IMR-90 (cell line): Measurements from ENCODE around the gene CTDSP2. TPM values are rescaled to one million over a fixed set of nuclear protein-coding genes. Genes with fewer than 3 reads are reported as not detected.

Source experiments
- ATAC-seq: fragments of 200-7000 bp; cut with Tn5 transposase; 2 replicates; pipeline ENCODE4 v1.9.1; 2020; ENCODE audit warnings: low read depth, mild to moderate bottlenecking, moderate library complexity
- BruUV-seq: library from RNA; stranded (reverse); fragments of 400-500 nt; replicated peaks from 2 replicates; lab custom pipeline; 2021; lab: Mats Ljungman, UMichigan
- CTCF ChIA-PET: fragments of 300-600 bp; formaldehyde crosslinking; extraction: SDS; loops from one replicate; lab custom pipeline; 2021; ENCODE audit warnings: antibody characterized with exemption; lab: Yijun Ruan, JAX
- POLR2A ChIA-PET: fragments of 300-600 bp; sonication (Branson Sonifier 250); formaldehyde crosslinking; loops from one replicate; lab custom pipeline; 2022; ENCODE audit warnings: antibody characterized with exemption; ENCODE audit not compliant: unreplicated experiment; lab: Charles Lee
- DNase-seq: peaks from one replicate; pipeline ENCODE4 v3.0.0; 2013
- H2AFZ ChIP-seq: replicated peaks from 2 replicates; pipeline ENCODE3; 2013; ENCODE audit warnings: low read length, mild to moderate bottlenecking; ENCODE audit not compliant: poor library complexity
- H2AK5ac ChIP-seq: 2 replicates; pipeline ENCODE4 v1.6.1; 2013; ENCODE audit warnings: low read depth, low read length, inconsistent platforms
- H2AK9ac ChIP-seq: replicated peaks from 2 replicates; pipeline ENCODE3; 2013; ENCODE audit warnings: mild to moderate bottlenecking, low read depth, low read length, moderate library complexity; ENCODE audit not compliant: poor library complexity
- H2BK120ac ChIP-seq: 2 replicates; pipeline ENCODE4 v1.6.1; 2013; ENCODE audit warnings: low read depth, low read length, inconsistent platforms
- H2BK15ac ChIP-seq: 3 replicates; pipeline ENCODE4 v1.6.1; 2013; ENCODE audit warnings: low read depth, low read length, inconsistent platforms
- H2BK20ac ChIP-seq: 2 replicates; pipeline ENCODE4 v1.6.1; 2013; ENCODE audit warnings: low read depth, mild to moderate bottlenecking, inconsistent platforms, low read length, moderate library complexity
- H2BK5ac ChIP-seq: 2 replicates; pipeline ENCODE4 v1.6.1; 2013; ENCODE audit warnings: mild to moderate bottlenecking, low read depth, low read length, inconsistent platforms; ENCODE audit not compliant: poor library complexity, severe bottlenecking
- H3K14ac ChIP-seq: replicated peaks from 2 replicates; pipeline ENCODE4 v1.6.1; 2013; ENCODE audit warnings: low read depth, low read length, inconsistent platforms
- H3K18ac ChIP-seq: 2 replicates; pipeline ENCODE4 v1.6.1; 2013; ENCODE audit warnings: low read depth, low read length, control low read depth
- H3K23ac ChIP-seq: 2 replicates; pipeline ENCODE4 v1.6.1; 2013; ENCODE audit warnings: low read depth, low read length, inconsistent platforms
- H3K27ac ChIP-seq: 2 replicates; pipeline ENCODE4 v1.5.1; 2013; ENCODE audit warnings: mild to moderate bottlenecking, control low read depth, low read length; ENCODE audit not compliant: insufficient read depth
- H3K27me3 ChIP-seq: 2 replicates; pipeline ENCODE4 v1.6.1; 2013; ENCODE audit warnings: low read length; ENCODE audit not compliant: control insufficient read depth, insufficient read depth
- H3K36me3 ChIP-seq: 2 replicates; pipeline ENCODE4 v1.6.1; 2013; ENCODE audit warnings: low read length, mixed read lengths; ENCODE audit not compliant: control insufficient read depth, insufficient read depth
- H3K4ac ChIP-seq: 2 replicates; pipeline ENCODE4 v1.6.1; 2013; ENCODE audit warnings: low read depth, low read length, inconsistent platforms
- H3K4me1 ChIP-seq: 2 replicates; pipeline ENCODE4 v1.6.1; 2013; ENCODE audit warnings: low read length, mixed read lengths; ENCODE audit not compliant: control insufficient read depth, insufficient read depth
- H3K4me2 ChIP-seq: 2 replicates; pipeline ENCODE4 v1.6.1; 2013; ENCODE audit warnings: low read depth, mild to moderate bottlenecking, control low read depth, low read length, moderate library complexity
- H3K4me3 ChIP-seq: 2 replicates; pipeline ENCODE4 v1.5.1; 2013; ENCODE audit warnings: low read depth, mild to moderate bottlenecking, control low read depth, low read length, moderate library complexity; ENCODE audit not compliant: insufficient read depth
- H3K56ac ChIP-seq: 2 replicates; pipeline ENCODE4 v1.6.1; 2013; ENCODE audit warnings: low read length, inconsistent platforms; ENCODE audit not compliant: insufficient read depth; ENCODE audit errors: extremely low read depth
- H3K79me1 ChIP-seq, 2 experiments: 2 replicates each; pipeline ENCODE4 v1.6.1; 2013; ENCODE audit warnings: low read length in 2 of 2, inconsistent platforms in 1 of 2, low read depth in 1 of 2
- H3K9ac ChIP-seq: 2 replicates; pipeline ENCODE4 v1.6.1; 2013; ENCODE audit warnings: low read depth, low read length, control low read depth
- H3K9me1 ChIP-seq: 2 replicates; pipeline ENCODE4 v1.6.1; 2013; ENCODE audit warnings: low read length, inconsistent platforms; ENCODE audit not compliant: insufficient read depth
- H3K9me3 ChIP-seq: 2 replicates; pipeline ENCODE4 v1.6.1; 2013; ENCODE audit warnings: low read length; ENCODE audit not compliant: control insufficient read depth, insufficient read depth
- H4K20me1 ChIP-seq: 2 replicates; pipeline ENCODE4 v1.6.1; 2013; ENCODE audit warnings: low read length, inconsistent platforms; ENCODE audit not compliant: insufficient read depth
- H4K5ac ChIP-seq: 2 replicates; pipeline ENCODE4 v1.6.1; 2013; ENCODE audit warnings: mild to moderate bottlenecking, low read depth, low read length, control low read depth
- H4K8ac ChIP-seq, 2 experiments: 2 replicates each; pipeline ENCODE4 v1.6.1; 2013; ENCODE audit warnings: low read depth in 2 of 2, low read length in 2 of 2, control low read depth in 1 of 2, inconsistent platforms in 1 of 2
- H4K91ac ChIP-seq: 2 replicates; pipeline ENCODE4 v1.6.1; 2013; ENCODE audit warnings: low read depth, low read length, inconsistent platforms; ENCODE audit not compliant: insufficient read depth
- CEBPB ChIP-seq: IDR thresholded peaks from 2 replicates; pipeline ENCODE4 v1.6.1; 2012; ENCODE audit warnings: low read depth, low read length, improper control_type of control experiment
- MAFK ChIP-seq: IDR thresholded peaks from 2 replicates; pipeline ENCODE4 v1.6.1; 2012; ENCODE audit warnings: low read depth, low read length, improper control_type of control experiment
- RFX5 ChIP-seq: IDR thresholded peaks from 2 replicates; pipeline ENCODE4 v1.8.0; 2012; ENCODE audit warnings: low read depth, mild to moderate bottlenecking, low read length, moderate library complexity
- WGBS, 2 experiments: methylation state at CpG; one replicate each; pipeline versions ENCODE4 v1.1.5 to v1.1.7; 2013; ENCODE audit warnings: missing lambda C conversion rate in 2 of 2; ENCODE audit not compliant: insufficient read length in 1 of 2; ENCODE audit errors: extremely low coverage in 2 of 2; 5-methylcytosine and 5-hydroxymethylcytosine counted together
- dilution Hi-C: fragments of 300-500 bp; cut with HindIII; formaldehyde crosslinking; loops from one replicate; pipeline ENCODE4 v1.14.3; 2018; ENCODE audit warnings: low sequenced_read_pairs; ENCODE audit not compliant: unreplicated experiment
- in situ Hi-C: fragments of 300-500 bp; cut with MboI; formaldehyde crosslinking; loops from 3 replicates; pipeline ENCODE4 v1.14.3; 2019; ENCODE audit warnings: low sequenced_read_pairs, inconsistent platforms, mixed read lengths
- intact Hi-C: fragments of 100-400 bp; cut with micrococcal nuclease; formaldehyde crosslinking; loops from 2 replicates; pipeline ENCODE4 v1.10.0; 2022
- polyA plus RNA-seq, 3 experiments: library from polyadenylated mRNA; depleted of rRNA; stranded (reverse); fragments of >200 nt; gene quantifications; 2 replicates each; pipeline ENCODE4 v1.2.3, GENCODE V29; 2012; ENCODE audit warnings: low replicate concordance in 1 of 3
- total RNA-seq: library from RNA; depleted of rRNA; stranded (reverse); fragments of >200 nt; gene quantifications from 2 replicates; pipeline ENCODE4 v1.2.3, GENCODE V29; 2012
- TF ChIP-seq, protein P1 (sequence below): conservative IDR thresholded peaks from 2 replicates; pipeline ENCODE4 v1.5.1; 2012; ENCODE audit warnings: mild to moderate bottlenecking, low read depth, low read length, improper control_type of control experiment

The CTDSP2 gene
- total and polyA plus RNA-seq, 2 of the 4 experiments (the other 2 are of a cell fraction), result 114 to 156 TPM

DNA sequence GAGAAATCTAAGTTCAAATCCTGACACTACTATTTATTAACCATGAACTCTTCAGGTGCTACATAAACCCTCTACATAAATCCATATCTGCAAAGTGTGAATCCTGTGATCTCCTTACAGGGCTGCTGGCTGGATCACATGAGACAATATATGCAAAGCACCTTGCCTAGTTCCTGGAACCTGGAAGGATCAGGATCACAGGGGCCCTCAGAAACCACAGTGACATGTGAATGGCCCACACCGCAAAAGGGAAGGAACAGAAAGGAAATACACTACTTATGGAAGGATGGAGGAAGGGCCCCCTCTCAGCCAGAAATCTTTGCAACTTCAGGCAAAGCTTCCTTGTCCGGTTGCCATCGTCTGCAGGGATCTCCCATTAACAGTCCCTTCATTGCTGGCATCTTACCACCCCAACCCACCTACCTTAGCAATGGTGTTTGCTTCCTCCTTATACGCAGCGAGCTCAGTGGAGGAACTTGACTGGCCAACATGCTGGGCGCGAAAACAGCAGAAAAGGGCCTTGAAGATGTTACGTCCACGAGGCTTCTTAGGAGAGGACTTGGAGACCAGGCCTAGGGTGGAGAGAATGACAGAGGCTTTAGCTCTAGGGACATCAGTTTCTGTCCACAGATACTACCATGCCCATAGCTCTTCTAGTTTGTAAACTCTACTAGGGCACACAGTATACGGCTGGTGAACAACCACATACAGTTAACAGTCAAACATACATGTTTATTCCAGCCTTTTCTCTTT, 17.3 kb downstream of the CTDSP2 start:
- no peak overlapping the region; the same call in 1 of the 2 replicates for H3K4me2 ChIP-seq
- CTCF ChIA-PET, result interaction anchor here (1.2 kb wide), 1 partner anchor 76 kb away, joined by 4 read pairs; no protein-coding TSS in a partner anchor
- no TSS peak for BruUV-seq
- H2BK120ac ChIP-seq, result no peak overlapping the region
- H2BK15ac ChIP-seq, result no peak overlapping the region
- H3K27ac ChIP-seq, result no peak overlapping the region; the same call in 1 of the 2 replicates
- H4K8ac ChIP-seq, result no peak overlapping the region; a peak in 1 of 4 replicates
- H2AK5ac ChIP-seq, result no peak overlapping the region
- peaks cover 24% of the 10 kb centered on the region for H3K9me1 ChIP-seq
- H3K23ac ChIP-seq, result no peak overlapping the region
- in situ Hi-C loops (loop anchor here (5.0 kb wide), 1 partner anchor 78 kb away; no protein-coding TSS in a partner anchor), dilution Hi-C loops (no loop called here), intact Hi-C loops (no loop called here)
- no peak overlapping the region for H3K4me3 ChIP-seq
- DNase-seq, result no peak
- H3K9me3 ChIP-seq, result no peaks in the 10 kb centered on the region
- H2BK5ac ChIP-seq, result no peak overlapping the region
- no peaks in the 10 kb centered on the region for H3K27me3 ChIP-seq
- no peak overlapping the region for H2AFZ ChIP-seq
- H3K14ac ChIP-seq, result no peak overlapping the region
- TF ChIP-seq RFX5, result no peak
- TF ChIP-seq, protein P1, sequence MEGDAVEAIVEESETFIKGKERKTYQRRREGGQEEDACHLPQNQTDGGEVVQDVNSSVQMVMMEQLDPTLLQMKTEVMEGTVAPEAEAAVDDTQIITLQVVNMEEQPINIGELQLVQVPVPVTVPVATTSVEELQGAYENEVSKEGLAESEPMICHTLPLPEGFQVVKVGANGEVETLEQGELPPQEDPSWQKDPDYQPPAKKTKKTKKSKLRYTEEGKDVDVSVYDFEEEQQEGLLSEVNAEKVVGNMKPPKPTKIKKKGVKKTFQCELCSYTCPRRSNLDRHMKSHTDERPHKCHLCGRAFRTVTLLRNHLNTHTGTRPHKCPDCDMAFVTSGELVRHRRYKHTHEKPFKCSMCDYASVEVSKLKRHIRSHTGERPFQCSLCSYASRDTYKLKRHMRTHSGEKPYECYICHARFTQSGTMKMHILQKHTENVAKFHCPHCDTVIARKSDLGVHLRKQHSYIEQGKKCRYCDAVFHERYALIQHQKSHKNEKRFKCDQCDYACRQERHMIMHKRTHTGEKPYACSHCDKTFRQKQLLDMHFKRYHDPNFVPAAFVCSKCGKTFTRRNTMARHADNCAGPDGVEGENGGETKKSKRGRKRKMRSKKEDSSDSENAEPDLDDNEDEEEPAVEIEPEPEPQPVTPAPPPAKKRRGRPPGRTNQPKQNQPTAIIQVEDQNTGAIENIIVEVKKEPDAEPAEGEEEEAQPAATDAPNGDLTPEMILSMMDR, result no peak
- no peak for TF ChIP-seq CEBPB
- no peak for TF ChIP-seq MAFK
- H2BK20ac ChIP-seq, result no peak overlapping the region
- no peak overlapping the region for H3K4ac ChIP-seq
- H3K9ac ChIP-seq, result no peak overlapping the region
- peaks cover 54% of the 10 kb centered on the region for H3K36me3 ChIP-seq
- no peak overlapping the region for H3K18ac ChIP-seq
- POLR2A ChIA-PET, result no interaction called here
- H4K91ac ChIP-seq, result no peak overlapping the region
- H4K20me1 ChIP-seq, result peaks cover 94% of the 10 kb centered on the region
- ATAC-seq, result peak; percentile 7; the same call in 1 of the 2 replicates
- 100% methylated on average over 4 of the region's 10 CpGs; no CpG with 5 or more reads in 1 of the 2 experiments for WGBS, 2 experiments
- H3K4me1 ChIP-seq, result peaks cover 31% of the 10 kb centered on the region
- H3K56ac ChIP-seq, result no peak overlapping the region
- H4K5ac ChIP-seq, result no peak overlapping the region
- no peak overlapping the region for H2AK9ac ChIP-seq
- peaks cover 35 to 80% of the 10 kb centered on the region in 2 experiments for H3K79me1 ChIP-seq
